CD14-positive monocyte (primary cell): ENCODE results near the gene GKN1. TPM values are rescaled to one million over a fixed set of nuclear protein-coding genes. Genes with fewer than 3 reads are reported as not detected.
A peak's percentile ranks its signal among the peaks of the same experiment; 100 is the strongest.

Source experiments
- DNase-seq, 3 donors: peaks; one replicate each; pipeline ENCODE4 v3.0.0-alpha.2; 2011 to 2022
- H2AFZ ChIP-seq: 2 replicates; pipeline ENCODE4 v1.6.0; 2012; ENCODE audit warnings: mild to moderate bottlenecking, low read depth, low read length, inconsistent platforms; ENCODE audit not compliant: insufficient read depth, poor library complexity, severe bottlenecking
- H3K27ac ChIP-seq, 2 donors: 1 replicate in 1 of 2; 2 replicates in 1 of 2; pipeline ENCODE4 v1.5.1; 2012 to 2013; ENCODE audit warnings: low read length in 2 of 2, control low read depth in 1 of 2, inconsistent platforms in 1 of 2, low read depth in 1 of 2, mild to moderate bottlenecking in 1 of 2
- H3K27me3 ChIP-seq, 2 donors: one replicate each; pipeline versions ENCODE4 v1.6.0 to v1.6.1; 2011 to 2013; ENCODE audit warnings: low read length in 2 of 2; ENCODE audit not compliant: control insufficient read depth in 2 of 2, insufficient read depth in 2 of 2
- H3K36me3 ChIP-seq, 2 donors: replicated peaks in 1 of 2; 1 replicate in 1 of 2; 2 replicates in 1 of 2; pipeline versions ENCODE4 v1.5.1 to v1.6.1; 2012 to 2013; ENCODE audit warnings: low read length in 2 of 2, control low read depth in 1 of 2, inconsistent platforms in 1 of 2, mild to moderate bottlenecking in 1 of 2; ENCODE audit not compliant: insufficient read depth in 2 of 2, control insufficient read depth in 1 of 2
- H3K4me1 ChIP-seq, 2 donors: 1 replicate in 1 of 2; 2 replicates in 1 of 2; pipeline versions ENCODE4 v1.5.1 to v1.6.1; 2012 to 2013; ENCODE audit warnings: low read length in 2 of 2, control low read depth in 1 of 2, inconsistent platforms in 1 of 2, mild to moderate bottlenecking in 1 of 2, moderate library complexity in 1 of 2; ENCODE audit not compliant: insufficient read depth in 2 of 2, control insufficient read depth in 1 of 2
- H3K4me2 ChIP-seq: replicated peaks from 2 replicates; pipeline ENCODE3; 2012; ENCODE audit warnings: low read length, moderate library complexity, mild to moderate bottlenecking; ENCODE audit not compliant: poor library complexity, severe bottlenecking; ENCODE audit errors: extremely low read depth
- H3K4me3 ChIP-seq, 3 experiments: fragments of 200-600 bp in 1 of 3; sonication (generic) in 1 of 3; replicated peaks in 1 of 3; 1 replicate in 2 of 3; 2 replicates in 1 of 3; pipeline ENCODE4 v1.5.1; 2011 to 2013; ENCODE audit warnings: low read length in 3 of 3, mild to moderate bottlenecking in 3 of 3, control low read depth in 2 of 3, low read depth in 2 of 3, inconsistent platforms in 1 of 3, moderate library complexity in 1 of 3
- H3K79me2 ChIP-seq: 2 replicates; pipeline ENCODE4 v1.6.0; 2012; ENCODE audit warnings: mild to moderate bottlenecking, control low read depth, inconsistent platforms, low read length, moderate library complexity; ENCODE audit not compliant: insufficient read depth
- H3K9ac ChIP-seq: 2 replicates; pipeline ENCODE4 v1.6.0; 2017; ENCODE audit warnings: low read length, mild to moderate bottlenecking; ENCODE audit not compliant: insufficient read depth, poor library complexity, severe bottlenecking
- H3K9me3 ChIP-seq, 2 donors: replicated peaks in 1 of 2; 1 replicate in 1 of 2; 2 replicates in 1 of 2; pipeline versions ENCODE4 v1.5.1 to v1.6.1; 2012 to 2013; ENCODE audit warnings: low read length in 2 of 2, control low read depth in 1 of 2; ENCODE audit not compliant: control insufficient read depth in 1 of 2, insufficient read depth in 1 of 2
- H4K20me1 ChIP-seq: 2 replicates; pipeline ENCODE4 v1.6.0; 2012; ENCODE audit warnings: mild to moderate bottlenecking, low read length, control low read depth, moderate library complexity; ENCODE audit not compliant: insufficient read depth
- H3K27ac Mint-ChIP-seq, 7 donors: one replicate each; pipeline ENCODE4 v1.8.0; 2020; ENCODE audit warnings: mild to moderate bottlenecking in 7 of 7, mixed read lengths in 7 of 7, moderate library complexity in 6 of 7, inconsistent platforms in 2 of 7
- H3K27me3 Mint-ChIP-seq, 3 donors: one replicate each; pipeline ENCODE4 v1.8.0; 2021 to 2022; ENCODE audit warnings: low read depth in 3 of 3, mild to moderate bottlenecking in 3 of 3, mixed read lengths in 3 of 3, moderate library complexity in 3 of 3, inconsistent platforms in 1 of 3
- H3K36me3 Mint-ChIP-seq, 2 donors: one replicate each; pipeline ENCODE4 v1.8.0; 2020; ENCODE audit warnings: mixed read lengths in 2 of 2, inconsistent platforms in 1 of 2, mild to moderate bottlenecking in 1 of 2
- H3K4me1 Mint-ChIP-seq: one replicate; pipeline ENCODE4 v1.8.0; 2020; ENCODE audit warnings: mild to moderate bottlenecking, mixed read lengths
- H3K4me3 Mint-ChIP-seq, 2 donors: one replicate each; pipeline ENCODE4 v1.8.0; 2020; ENCODE audit warnings: mild to moderate bottlenecking in 2 of 2, mixed read lengths in 2 of 2, moderate library complexity in 1 of 2
- H3K9me3 Mint-ChIP-seq, 7 donors: one replicate each; pipeline ENCODE4 v1.8.0; 2020 to 2022; ENCODE audit warnings: mixed read lengths in 7 of 7, mild to moderate bottlenecking in 6 of 7, moderate library complexity in 6 of 7, inconsistent platforms in 2 of 7
- WGBS: methylation state at CpG from one replicate; pipeline ENCODE4 v1.1.5; 2013; ENCODE audit warnings: missing lambda C conversion rate; ENCODE audit not compliant: insufficient coverage; 5-methylcytosine and 5-hydroxymethylcytosine counted together
- intact Hi-C, 2 donors: fragments of 100-400 bp; cut with micrococcal nuclease; formaldehyde crosslinking; loops; one replicate each; pipeline versions ENCODE4 v1.15.0 to v1.15.1; 2023
- polyA plus RNA-seq, 3 donors: library from polyadenylated mRNA; depleted of rRNA in 1 of 3; unstranded in 2 of 3; stranded (reverse) in 1 of 3; fragments of 300-500 nt in 2 of 3; fragments of >200 nt in 1 of 3; fragmentation: Illumina TruSeq in 2 of 3; gene quantifications; 1 replicate in 2 of 3; 2 replicates in 1 of 3; pipeline ENCODE4 v1.2.3, GENCODE V29; 2012 to 2021
- TF ChIP-seq, protein P1 (sequence below): fragments of 200-600 bp; IDR thresholded peaks from one replicate; pipeline ENCODE4 v1.8.0; 2022; ENCODE audit warnings: antibody characterized with exemption, mild to moderate bottlenecking

The GKN1 gene
- polyA plus RNA-seq, 3 donors = not detected

DNA sequence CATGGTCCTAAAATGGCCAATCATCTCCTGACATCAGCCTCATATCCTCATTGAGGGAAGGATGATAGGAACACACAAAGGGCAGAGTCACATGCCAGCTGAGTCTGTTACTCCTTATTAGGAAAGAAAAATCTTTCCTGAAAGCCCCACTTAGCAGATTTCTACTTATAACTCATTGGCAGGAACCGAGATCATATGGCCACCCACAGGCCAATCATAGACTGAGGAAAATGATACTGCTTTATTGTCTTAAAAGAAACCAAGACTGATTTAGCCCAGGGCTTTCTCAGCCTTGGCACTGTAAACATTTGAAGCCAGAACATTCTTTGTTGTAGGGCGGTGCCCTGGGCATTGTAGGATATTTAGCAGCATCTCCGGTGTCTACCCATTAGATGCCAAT lies 40.4 kb upstream of the GKN1 start:
- H2AFZ ChIP-seq = no peak overlapping the region
- WGBS = no CpG with 5 or more reads among the region's 3 CpGs
- no peak overlapping the region for H3K4me3 ChIP-seq
- no peak overlapping the region for H3K9ac ChIP-seq
- no peaks in the 10 kb centered on the region for H3K79me2 ChIP-seq
- Mint-ChIP-seq H3K27ac (no peak overlapping the region), H3K27me3 (peaks cover 0 to 4% (median 0%) of the 10 kb centered on the region in 3 donors), H3K4me3 (no peak overlapping the region), H3K4me1 (no peaks in the 10 kb centered on the region), H3K9me3 (peaks cover 0 to 13% (median 2%) of the 10 kb centered on the region in 7 donors), H3K36me3 (no peaks in the 10 kb centered on the region)
- H4K20me1 ChIP-seq = no peaks in the 10 kb centered on the region
- no peaks in the 10 kb centered on the region for H3K4me1 ChIP-seq
- H3K4me2 ChIP-seq = no peak overlapping the region
- H3K36me3 ChIP-seq = no peaks in the 10 kb centered on the region
- no peaks in the 10 kb centered on the region for H3K27me3 ChIP-seq
- TF ChIP-seq, protein P1, sequence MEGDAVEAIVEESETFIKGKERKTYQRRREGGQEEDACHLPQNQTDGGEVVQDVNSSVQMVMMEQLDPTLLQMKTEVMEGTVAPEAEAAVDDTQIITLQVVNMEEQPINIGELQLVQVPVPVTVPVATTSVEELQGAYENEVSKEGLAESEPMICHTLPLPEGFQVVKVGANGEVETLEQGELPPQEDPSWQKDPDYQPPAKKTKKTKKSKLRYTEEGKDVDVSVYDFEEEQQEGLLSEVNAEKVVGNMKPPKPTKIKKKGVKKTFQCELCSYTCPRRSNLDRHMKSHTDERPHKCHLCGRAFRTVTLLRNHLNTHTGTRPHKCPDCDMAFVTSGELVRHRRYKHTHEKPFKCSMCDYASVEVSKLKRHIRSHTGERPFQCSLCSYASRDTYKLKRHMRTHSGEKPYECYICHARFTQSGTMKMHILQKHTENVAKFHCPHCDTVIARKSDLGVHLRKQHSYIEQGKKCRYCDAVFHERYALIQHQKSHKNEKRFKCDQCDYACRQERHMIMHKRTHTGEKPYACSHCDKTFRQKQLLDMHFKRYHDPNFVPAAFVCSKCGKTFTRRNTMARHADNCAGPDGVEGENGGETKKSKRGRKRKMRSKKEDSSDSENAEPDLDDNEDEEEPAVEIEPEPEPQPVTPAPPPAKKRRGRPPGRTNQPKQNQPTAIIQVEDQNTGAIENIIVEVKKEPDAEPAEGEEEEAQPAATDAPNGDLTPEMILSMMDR = no peak
- no peak overlapping the region for H3K27ac ChIP-seq
- no peak for DNase-seq
- no peaks in the 10 kb centered on the region for H3K9me3 ChIP-seq
- intact Hi-C loops = no loop called here

DNA sequence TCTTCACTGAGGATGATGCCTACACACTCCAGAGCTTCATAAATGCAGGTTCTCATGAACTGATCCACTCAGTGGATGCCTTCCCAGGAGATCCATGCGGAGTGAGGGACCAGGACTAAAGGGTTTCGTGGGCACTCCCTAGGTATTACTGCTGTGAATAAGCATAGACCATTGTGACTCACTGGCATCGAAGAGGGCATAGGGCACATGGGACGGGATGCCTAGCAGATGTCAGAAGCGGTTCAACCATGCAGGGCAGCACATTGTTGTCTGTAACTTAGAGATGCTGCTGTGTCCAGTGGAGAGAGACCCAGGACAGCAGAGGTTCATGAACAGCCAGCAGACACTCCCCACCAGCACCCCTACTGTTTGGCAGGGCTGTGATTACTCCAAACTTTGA lies 39.0 kb upstream of the GKN1 start:
- H3K27ac ChIP-seq = no peak overlapping the region
- no peaks in the 10 kb centered on the region for H3K9me3 ChIP-seq
- no peaks in the 10 kb centered on the region for H3K4me1 Mint-ChIP-seq
- intact Hi-C loops = no loop called here
- H3K36me3 Mint-ChIP-seq = no peaks in the 10 kb centered on the region
- no peaks in the 10 kb centered on the region for H4K20me1 ChIP-seq
- H3K9ac ChIP-seq = no peak overlapping the region
- 98% methylated on average over 4 of the region's 5 CpGs for WGBS
- TF ChIP-seq, protein P1 = no peak
- H3K27ac Mint-ChIP-seq = peak overlapping the region in 1 of 7 donors; percentile 39
- no peaks in the 10 kb centered on the region for H3K27me3 ChIP-seq
- peaks cover 0 to 12% (median 2%) of the 10 kb centered on the region in 7 donors for H3K9me3 Mint-ChIP-seq
- no peaks in the 10 kb centered on the region for H3K4me1 ChIP-seq
- no peak for DNase-seq
- no peaks in the 10 kb centered on the region for H3K36me3 ChIP-seq
- H3K4me2 ChIP-seq = no peak overlapping the region
- H3K4me3 Mint-ChIP-seq = no peak overlapping the region
- H3K4me3 ChIP-seq = no peak overlapping the region
- no peaks in the 10 kb centered on the region for H3K79me2 ChIP-seq
- H2AFZ ChIP-seq = no peak overlapping the region
- peaks cover 0 to 7% (median 1%) of the 10 kb centered on the region in 3 donors for H3K27me3 Mint-ChIP-seq
